ENCODE measurements around the gene PTGFRN. TPM values are rescaled to one million over a fixed set of nuclear protein-coding genes. Genes with fewer than 3 reads are reported as not detected.

PTGFRN gene
- total and polyA plus RNA-seq, 2 experiments from 2014 or later, result 16.6 to 31.0 TPM

GRCh38 chr1:116990612-116991151 lies 81.0 kb downstream of the PTGFRN start:
- H3K9me3 ChIP-seq (ENCODE audit: low read depth), result no peaks in the 10 kb centered on the region
- H4K20me1 ChIP-seq (ENCODE audit: insufficient read depth, poor library complexity, severe bottlenecking), result no peaks in the 10 kb centered on the region
- TF ChIP-seq CTCF (IDR thresholded peaks at IDR 0.05; ENCODE audit: poor library complexity), result no peak
- TF ChIP-seq EZH2 (IDR thresholded peaks at IDR 0.05; ENCODE audit: borderline replicate concordance), result no peak
- TF ChIP-seq EZH2phosphoT487 (IDR thresholded peaks at IDR 0.05; ENCODE audit: low read depth, severe bottlenecking, unreplicated experiment), result no peak
- H3K27ac ChIP-seq, result no peak overlapping the region
- no peak overlapping the region for H3K4me2 ChIP-seq
- DNase-seq (ENCODE audit: low spot score), result no peak
- no peaks in the 10 kb centered on the region for H3K27me3 ChIP-seq
- WGBS (ENCODE audit: low lambda C conversion rate, missing lambda C conversion rate), result 90% methylated on average over 12 of the region's 12 CpGs
- peaks cover 5% of the 10 kb centered on the region for H3K4me1 ChIP-seq (ENCODE audit: insufficient read depth)
- no peaks in the 10 kb centered on the region for H3K36me3 ChIP-seq (replicated peaks; ENCODE audit: insufficient read depth, low read depth)
- no peak overlapping the region for H2AFZ ChIP-seq
- H3K9me2 ChIP-seq (replicated peaks; ENCODE audit: insufficient read depth), result no peaks in the 10 kb centered on the region
- no peaks in the 10 kb centered on the region for H3K79me2 ChIP-seq
- no peak overlapping the region for H3K4me3 ChIP-seq

GRCh38 chr1:116991171-116991845 lies 81.6 kb downstream of the PTGFRN start:
- DNase-seq (ENCODE audit: low spot score), result no peak
- Histone ChIP-seq H3K4me2 (no peak overlapping the region), H3K9me2 (replicated peaks; ENCODE audit: insufficient read depth) (no peaks in the 10 kb centered on the region), H3K27ac (no peak overlapping the region), H3K9me3 (ENCODE audit: low read depth) (no peaks in the 10 kb centered on the region), H3K79me2 (no peaks in the 10 kb centered on the region), H3K27me3 (no peaks in the 10 kb centered on the region), H3K36me3 (replicated peaks; ENCODE audit: insufficient read depth, low read depth) (no peaks in the 10 kb centered on the region), H2AFZ (no peak overlapping the region), H3K4me1 (ENCODE audit: insufficient read depth) (peaks cover 5% of the 10 kb centered on the region), H4K20me1 (ENCODE audit: insufficient read depth, poor library complexity, severe bottlenecking) (no peaks in the 10 kb centered on the region), H3K4me3 (no peak overlapping the region)
- TF ChIP-seq CTCF (IDR thresholded peaks at IDR 0.05; ENCODE audit: poor library complexity) (no peak), EZH2 (IDR thresholded peaks at IDR 0.05; ENCODE audit: borderline replicate concordance) (no peak), EZH2phosphoT487 (IDR thresholded peaks at IDR 0.05; ENCODE audit: low read depth, severe bottlenecking, unreplicated experiment) (no peak)
- 66% methylated on average over 2 of the region's 2 CpGs for WGBS (ENCODE audit: low lambda C conversion rate, missing lambda C conversion rate)

- Histone ChIP-seq H2AFZ (no peak overlapping the region), H3K9me2 (replicated peaks; ENCODE audit: insufficient read depth) (no peaks in the 10 kb centered on the region), H3K27ac (no peak overlapping the region), H3K36me3 (replicated peaks; ENCODE audit: insufficient read depth, low read depth) (no peaks in the 10 kb centered on the region), H3K4me3 (no peak overlapping the region), H3K79me2 (no peaks in the 10 kb centered on the region), H3K4me2 (no peak overlapping the region), H3K27me3 (no peaks in the 10 kb centered on the region), H3K9me3 (ENCODE audit: low read depth) (no peaks in the 10 kb centered on the region), H3K4me1 (ENCODE audit: insufficient read depth) (peaks cover 5% of the 10 kb centered on the region), H4K20me1 (ENCODE audit: insufficient read depth, poor library complexity, severe bottlenecking) (no peaks in the 10 kb centered on the region)
- 95% methylated on average over 1 of the region's 1 CpG for WGBS (ENCODE audit: low lambda C conversion rate, missing lambda C conversion rate)
- TF ChIP-seq EZH2phosphoT487 (IDR thresholded peaks at IDR 0.05; ENCODE audit: low read depth, severe bottlenecking, unreplicated experiment) (no peak), CTCF (IDR thresholded peaks at IDR 0.05; ENCODE audit: poor library complexity) (no peak), EZH2 (IDR thresholded peaks at IDR 0.05; ENCODE audit: borderline replicate concordance) (no peak)
- DNase-seq (ENCODE audit: low spot score), result no peak
These were observed 82.2 kb downstream of the PTGFRN start for GRCh38 chr1:116991918-116992317.

Measured in hepatocyte (in vitro differentiated cells).